ENCODE measurements around the gene CLIP3.

DNA sequence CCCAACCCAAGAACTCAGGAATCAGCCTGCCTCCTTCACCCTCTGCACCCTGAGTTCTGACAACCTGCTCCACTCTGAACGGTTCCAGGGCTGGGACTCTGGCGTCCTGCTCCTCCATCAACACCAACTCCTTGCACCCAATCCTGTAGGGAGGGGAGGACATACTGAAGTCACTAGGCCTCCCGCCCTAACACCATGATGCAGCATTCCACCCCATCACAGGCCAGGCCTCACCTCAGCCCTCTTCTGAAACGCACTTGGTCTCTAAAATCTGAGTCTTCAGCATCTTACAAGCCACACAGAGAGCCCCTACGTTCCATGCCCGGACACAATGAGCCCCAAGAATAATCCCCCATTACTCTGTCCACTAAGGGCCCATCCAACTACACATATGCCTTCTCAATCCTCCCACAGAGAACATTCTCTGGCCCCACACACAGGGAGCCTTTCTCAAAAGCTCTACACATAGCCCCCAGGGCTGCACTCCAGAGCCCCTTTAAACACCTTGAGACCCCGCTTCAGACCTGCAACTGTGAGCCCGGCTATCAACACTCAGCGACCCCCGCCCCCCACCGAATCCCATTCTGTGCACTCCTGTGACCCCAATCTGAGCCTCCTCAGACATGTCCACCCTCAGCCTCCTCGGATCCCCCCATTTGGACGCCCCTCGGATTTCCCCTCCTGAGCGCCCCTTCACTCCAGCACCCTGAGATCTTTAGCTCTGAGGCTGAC, 19.2 kb downstream of the CLIP3 start:
- no peak for TF ChIP-seq POLR2A (IDR thresholded peaks at IDR 0.05)
- TF ChIP-seq, protein P1, sequence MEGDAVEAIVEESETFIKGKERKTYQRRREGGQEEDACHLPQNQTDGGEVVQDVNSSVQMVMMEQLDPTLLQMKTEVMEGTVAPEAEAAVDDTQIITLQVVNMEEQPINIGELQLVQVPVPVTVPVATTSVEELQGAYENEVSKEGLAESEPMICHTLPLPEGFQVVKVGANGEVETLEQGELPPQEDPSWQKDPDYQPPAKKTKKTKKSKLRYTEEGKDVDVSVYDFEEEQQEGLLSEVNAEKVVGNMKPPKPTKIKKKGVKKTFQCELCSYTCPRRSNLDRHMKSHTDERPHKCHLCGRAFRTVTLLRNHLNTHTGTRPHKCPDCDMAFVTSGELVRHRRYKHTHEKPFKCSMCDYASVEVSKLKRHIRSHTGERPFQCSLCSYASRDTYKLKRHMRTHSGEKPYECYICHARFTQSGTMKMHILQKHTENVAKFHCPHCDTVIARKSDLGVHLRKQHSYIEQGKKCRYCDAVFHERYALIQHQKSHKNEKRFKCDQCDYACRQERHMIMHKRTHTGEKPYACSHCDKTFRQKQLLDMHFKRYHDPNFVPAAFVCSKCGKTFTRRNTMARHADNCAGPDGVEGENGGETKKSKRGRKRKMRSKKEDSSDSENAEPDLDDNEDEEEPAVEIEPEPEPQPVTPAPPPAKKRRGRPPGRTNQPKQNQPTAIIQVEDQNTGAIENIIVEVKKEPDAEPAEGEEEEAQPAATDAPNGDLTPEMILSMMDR (IDR thresholded peaks at IDR 0.05) = no peak
